Ovary (tissue), 9 donors: ENCODE results near the gene POLR3F. TPM values are rescaled to one million over a fixed set of nuclear protein-coding genes. Genes with fewer than 3 reads are reported as not detected.

Source experiments
- DNase-seq, 5 donors: peaks; one replicate each; pipeline ENCODE4 v3.0.0-alpha.2; 2019 to 2020
- H3K27ac ChIP-seq, 2 donors: fragments of 200-600 bp; one replicate each; pipeline versions ENCODE4 v1.5.1 to v1.8.0; 2019 to 2022
- H3K27me3 ChIP-seq: fragments of 200-600 bp; one replicate; pipeline ENCODE4 v1.8.0; 2022
- H3K36me3 ChIP-seq: fragments of 200-600 bp; sonication (generic); one replicate; pipeline ENCODE4 v1.5.1; 2019
- H3K4me1 ChIP-seq: one replicate; pipeline ENCODE4 v1.8.1; 2013; ENCODE audit warnings: mild to moderate bottlenecking, moderate library complexity; ENCODE audit not compliant: insufficient read depth
- H3K4me3 ChIP-seq: fragments of 200-600 bp; sonication (generic); one replicate; pipeline ENCODE4 v1.5.1; 2017
- H3K9me3 ChIP-seq, 2 donors: fragments of 200-600 bp in 1 of 2; sonication (generic) in 1 of 2; one replicate each; pipeline versions ENCODE4 v1.5.1 to v1.8.1; 2013 to 2019; ENCODE audit warnings: mild to moderate bottlenecking in 1 of 2, moderate library complexity in 1 of 2
- EP300 ChIP-seq: sonication (generic); formaldehyde crosslinking; IDR thresholded peaks from one replicate; pipeline ENCODE4 v1.6.1; 2017; ENCODE audit warnings: antibody characterized with exemption
- POLR2A ChIP-seq: fragments of 450-650 bp; IDR thresholded peaks from one replicate; pipeline ENCODE4 v1.6.1; 2017; ENCODE audit warnings: antibody characterized with exemption, mild to moderate bottlenecking, moderate library complexity
- WGBS, 3 donors: extraction: QIAGEN DNeasy Blood & Tissue Kit in 1 of 3; methylation state at CpG; one replicate each; pipeline versions ENCODE4 v1.1.5 to v1.1.7; 2013 to 2017; 5-methylcytosine and 5-hydroxymethylcytosine counted together
- intact Hi-C, 4 donors: fragments of 100-400 bp; cut with DNase I; formaldehyde crosslinking; loops; one replicate each; pipeline versions ENCODE4 v1.11.0 to v1.15.1; 2022 to 2023
- polyA plus RNA-seq, 2 donors: library from polyadenylated mRNA; stranded (reverse); fragments of 200-250 nt in 1 of 2; fragments of 350-450 nt in 1 of 2; fragmentation: Illumina TruSeq in 1 of 2; extraction: RNeasy Lipid Tissue Mini Kit (QIAGEN cat#74804) in 1 of 2; gene quantifications; one replicate each; pipeline ENCODE4 v1.2.3, GENCODE V29; 2013 to 2014
- total RNA-seq, 7 donors: library from RNA; depleted of rRNA in 2 of 7; stranded (reverse); fragments of >200 nt in 2 of 7; fragmentation: NEBNext Ultra II Directional in 3 of 7; extraction: Animal tissue kit (Norgen Biotek cat#: 25700) in 3 of 7; gene quantifications; one replicate each; pipeline versions ENCODE4 v1.1.0 to v1.2.4, GENCODE V29; 2016 to 2023
- TF ChIP-seq, protein P1 (sequence below), 3 donors: fragments of 450-650 bp in 2 of 3; fragments of 200-600 bp in 1 of 3; IDR thresholded peaks; one replicate each; pipeline versions ENCODE4 v1.5.1 to v1.8.0; 2016 to 2022; ENCODE audit warnings: antibody characterized with exemption in 3 of 3, mild to moderate bottlenecking in 1 of 3
- donor health status: DM: no; HTN: no; CAD: no; lungs with moderate emphysema.
- donor health status: DM: no; HTN: no; CAD: no.
- donor health status: Bipolar disorder and iron deficiency.
- donor health status: DM: yes; HTN: yes; CAD: no.
- donor health status: DM: no; HTN: no; CAD: no.
- donor health status: DM: yes; HTN: yes; CAD: no.

The POLR3F gene
- total and polyA plus RNA-seq, 9 donors, result 6.5 to 13.2 (median 9.0) TPM

DNA sequence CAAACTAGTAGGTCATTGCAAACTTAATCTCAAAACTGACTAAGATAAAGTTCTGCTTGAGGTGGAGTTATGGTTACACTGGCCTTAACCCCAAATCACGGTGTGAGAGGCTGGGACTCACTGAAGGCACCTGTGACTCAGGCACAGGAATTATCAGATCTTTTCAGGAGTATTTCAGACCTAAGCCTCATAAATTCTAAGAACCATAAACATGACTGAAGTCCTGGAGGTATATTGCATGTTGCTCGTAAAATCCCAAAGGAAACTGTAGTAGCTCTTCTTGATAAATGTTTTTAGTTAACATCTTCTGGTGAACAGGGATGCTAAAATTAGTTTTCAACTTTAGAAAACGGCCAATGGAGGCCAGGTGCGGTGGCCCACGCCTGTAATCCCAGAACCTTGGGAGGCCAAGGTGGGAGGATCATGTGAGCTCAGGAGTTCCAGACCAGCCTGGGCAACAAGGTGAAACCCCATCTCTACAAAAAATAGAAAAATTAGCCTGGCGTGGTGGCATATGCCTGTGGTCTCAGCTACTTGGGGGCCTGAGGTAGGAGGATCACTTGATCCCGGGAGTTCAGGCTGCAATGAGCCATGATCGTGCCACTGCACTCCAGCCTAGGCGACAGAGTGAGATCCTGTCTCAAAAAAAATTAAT is 36.9 kb upstream of the POLR3F start:
- TF ChIP-seq POLR2A (no peak), EP300 (no peak)
- TF ChIP-seq, protein P1, sequence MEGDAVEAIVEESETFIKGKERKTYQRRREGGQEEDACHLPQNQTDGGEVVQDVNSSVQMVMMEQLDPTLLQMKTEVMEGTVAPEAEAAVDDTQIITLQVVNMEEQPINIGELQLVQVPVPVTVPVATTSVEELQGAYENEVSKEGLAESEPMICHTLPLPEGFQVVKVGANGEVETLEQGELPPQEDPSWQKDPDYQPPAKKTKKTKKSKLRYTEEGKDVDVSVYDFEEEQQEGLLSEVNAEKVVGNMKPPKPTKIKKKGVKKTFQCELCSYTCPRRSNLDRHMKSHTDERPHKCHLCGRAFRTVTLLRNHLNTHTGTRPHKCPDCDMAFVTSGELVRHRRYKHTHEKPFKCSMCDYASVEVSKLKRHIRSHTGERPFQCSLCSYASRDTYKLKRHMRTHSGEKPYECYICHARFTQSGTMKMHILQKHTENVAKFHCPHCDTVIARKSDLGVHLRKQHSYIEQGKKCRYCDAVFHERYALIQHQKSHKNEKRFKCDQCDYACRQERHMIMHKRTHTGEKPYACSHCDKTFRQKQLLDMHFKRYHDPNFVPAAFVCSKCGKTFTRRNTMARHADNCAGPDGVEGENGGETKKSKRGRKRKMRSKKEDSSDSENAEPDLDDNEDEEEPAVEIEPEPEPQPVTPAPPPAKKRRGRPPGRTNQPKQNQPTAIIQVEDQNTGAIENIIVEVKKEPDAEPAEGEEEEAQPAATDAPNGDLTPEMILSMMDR (IDR thresholded peaks at IDR 0.05), result no peak
- Histone ChIP-seq H3K27me3 (no peaks in the 10 kb centered on the region), H3K9me3 (no peaks in the 10 kb centered on the region), H3K4me3 (no peak overlapping the region), H3K27ac (no peak overlapping the region), H3K36me3 (no peaks in the 10 kb centered on the region), H3K4me1 (peaks cover 2% of the 10 kb centered on the region)
- 88 to 90% (median 88%) methylated on average over 9 of the region's 9 CpGs for WGBS, 3 donors
- intact Hi-C loops, result no loop called here
- DNase-seq, result no peak

DNA sequence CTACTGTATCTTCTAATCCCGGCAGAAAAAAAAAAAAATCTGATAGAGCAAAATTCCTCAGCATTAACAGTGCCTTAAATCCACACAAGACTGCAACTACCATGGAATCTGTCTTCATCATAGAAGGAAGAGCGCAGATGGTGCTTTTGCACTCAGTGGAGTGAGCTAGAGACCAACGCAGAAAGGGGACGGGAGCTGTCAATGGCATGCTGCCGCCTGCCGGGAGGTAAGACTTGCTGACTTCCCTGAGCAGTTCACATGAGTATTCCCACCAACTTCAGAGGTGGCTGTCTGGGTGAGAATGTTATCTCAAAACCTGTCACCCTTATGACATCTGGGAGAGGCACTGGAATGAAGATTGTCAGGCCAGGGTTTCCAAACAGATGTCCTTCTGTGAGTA is 36.0 kb upstream of the POLR3F start:
- Histone ChIP-seq H3K27ac (no peak overlapping the region), H3K4me3 (no peak overlapping the region), H3K27me3 (no peaks in the 10 kb centered on the region), H3K4me1 (peaks cover 2% of the 10 kb centered on the region), H3K36me3 (no peaks in the 10 kb centered on the region), H3K9me3 (no peaks in the 10 kb centered on the region)
- no peak for DNase-seq
- WGBS, 3 donors, result 84 to 88% (median 85%) methylated on average over 6 of the region's 6 CpGs
- intact Hi-C loops, result no loop called here
- no peak for TF ChIP-seq EP300
- no peak for TF ChIP-seq POLR2A
- TF ChIP-seq, protein P1 (IDR thresholded peaks at IDR 0.05), result no peak

DNA sequence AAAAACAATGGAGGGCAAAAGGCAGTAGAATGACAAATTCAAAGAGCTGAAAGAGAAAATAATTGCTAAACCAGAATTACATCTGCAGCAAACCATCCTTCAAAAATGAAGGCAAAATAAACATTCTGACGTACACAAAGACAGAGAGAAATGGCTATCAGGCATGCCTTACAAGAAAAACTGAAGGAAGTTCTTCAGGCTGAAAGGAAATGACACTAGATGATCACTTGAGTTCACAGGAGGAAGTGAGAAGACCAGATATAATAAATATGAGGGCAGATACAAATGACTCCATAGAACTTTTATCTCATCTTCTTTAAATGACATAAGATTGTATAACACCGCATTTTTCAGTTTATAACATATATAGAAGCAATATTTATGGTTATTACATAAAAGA is 30.3 kb upstream of the POLR3F start:
- no peaks in the 10 kb centered on the region for H3K36me3 ChIP-seq
- intact Hi-C loops, result no loop called here
- no peaks in the 10 kb centered on the region for H3K9me3 ChIP-seq
- H3K4me3 ChIP-seq, result no peak overlapping the region
- H3K27me3 ChIP-seq, result no peaks in the 10 kb centered on the region
- TF ChIP-seq, protein P1 (IDR thresholded peaks at IDR 0.05), result no peak
- TF ChIP-seq EP300, result no peak
- TF ChIP-seq POLR2A, result no peak
- no peaks in the 10 kb centered on the region for H3K4me1 ChIP-seq
- WGBS, 3 donors, result 81 to 89% (median 82%) methylated on average over 2 of the region's 2 CpGs
- H3K27ac ChIP-seq, result no peak overlapping the region
- no peak for DNase-seq

DNA sequence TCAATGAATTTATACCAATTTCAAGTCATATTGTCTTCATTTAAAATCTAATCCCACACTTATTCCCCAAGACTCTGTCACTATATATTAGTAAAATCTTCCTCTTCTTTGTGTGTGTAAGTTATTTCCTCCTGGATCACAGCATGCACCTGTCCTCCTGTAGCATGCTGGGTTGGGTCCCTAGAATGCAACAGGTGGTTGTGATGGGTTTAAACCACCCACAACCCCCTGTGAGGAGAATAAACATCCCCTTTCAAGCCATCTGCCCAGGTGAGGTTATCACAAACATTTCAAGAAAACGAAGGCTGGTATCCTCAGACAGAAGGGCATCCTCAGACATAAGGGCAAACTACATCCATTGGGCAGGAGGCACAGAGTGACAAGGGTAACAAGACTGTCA is 26.8 kb upstream of the POLR3F start:
- Histone ChIP-seq H3K4me1 (no peaks in the 10 kb centered on the region), H3K36me3 (no peaks in the 10 kb centered on the region), H3K27ac (no peak overlapping the region), H3K9me3 (no peaks in the 10 kb centered on the region), H3K27me3 (no peaks in the 10 kb centered on the region), H3K4me3 (no peak overlapping the region)
- 0 to 78% (median 75%) methylated on average over 1 of the region's 1 CpG for WGBS, 3 donors
- intact Hi-C loops, result no loop called here
- no peak for TF ChIP-seq POLR2A
- no peak for TF ChIP-seq EP300
- TF ChIP-seq, protein P1 (IDR thresholded peaks at IDR 0.05), result no peak
- no peak for DNase-seq
